Suprapubic skin (tissue), 4 donors: ENCODE measurements around the gene AQP2.

Source experiments
- EP300 ChIP-seq: sonication (generic); formaldehyde crosslinking; IDR thresholded peaks from one replicate; pipeline ENCODE4 v1.6.1; 2017; ENCODE audit warnings: antibody characterized with exemption
- POLR2A ChIP-seq, 2 donors: fragments of 450-650 bp; IDR thresholded peaks; one replicate each; pipeline ENCODE4 v1.6.1; 2017; ENCODE audit warnings: antibody characterized with exemption in 2 of 2, mild to moderate bottlenecking in 2 of 2, moderate library complexity in 2 of 2
- POLR2AphosphoS5 ChIP-seq, 3 donors: sonication (generic); formaldehyde crosslinking; IDR thresholded peaks; one replicate each; pipeline ENCODE4 v1.6.1; 2017; ENCODE audit warnings: antibody characterized with exemption in 3 of 3
- TF ChIP-seq, protein P1 (sequence below), 2 donors: fragments of 200-600 bp in 1 of 2; fragments of 450-650 bp in 1 of 2; sonication (generic) in 1 of 2; IDR thresholded peaks; one replicate each; pipeline ENCODE4 v1.5.1; 2016 to 2019; ENCODE audit warnings: antibody characterized with exemption in 2 of 2, mild to moderate bottlenecking in 1 of 2, moderate library complexity in 1 of 2

- TF ChIP-seq POLR2A (IDR thresholded peaks at IDR 0.05) (no peak), EP300 (no peak), POLR2AphosphoS5 (IDR thresholded peaks at IDR 0.05) (no peak)
- TF ChIP-seq, protein P1, sequence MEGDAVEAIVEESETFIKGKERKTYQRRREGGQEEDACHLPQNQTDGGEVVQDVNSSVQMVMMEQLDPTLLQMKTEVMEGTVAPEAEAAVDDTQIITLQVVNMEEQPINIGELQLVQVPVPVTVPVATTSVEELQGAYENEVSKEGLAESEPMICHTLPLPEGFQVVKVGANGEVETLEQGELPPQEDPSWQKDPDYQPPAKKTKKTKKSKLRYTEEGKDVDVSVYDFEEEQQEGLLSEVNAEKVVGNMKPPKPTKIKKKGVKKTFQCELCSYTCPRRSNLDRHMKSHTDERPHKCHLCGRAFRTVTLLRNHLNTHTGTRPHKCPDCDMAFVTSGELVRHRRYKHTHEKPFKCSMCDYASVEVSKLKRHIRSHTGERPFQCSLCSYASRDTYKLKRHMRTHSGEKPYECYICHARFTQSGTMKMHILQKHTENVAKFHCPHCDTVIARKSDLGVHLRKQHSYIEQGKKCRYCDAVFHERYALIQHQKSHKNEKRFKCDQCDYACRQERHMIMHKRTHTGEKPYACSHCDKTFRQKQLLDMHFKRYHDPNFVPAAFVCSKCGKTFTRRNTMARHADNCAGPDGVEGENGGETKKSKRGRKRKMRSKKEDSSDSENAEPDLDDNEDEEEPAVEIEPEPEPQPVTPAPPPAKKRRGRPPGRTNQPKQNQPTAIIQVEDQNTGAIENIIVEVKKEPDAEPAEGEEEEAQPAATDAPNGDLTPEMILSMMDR (IDR thresholded peaks at IDR 0.05) = no peak
These were observed 55.7 kb downstream of the AQP2 start for GRCh38 chr12:50006280-50006679.
